Lower lobe of right lung (tissue), 2 donors: ENCODE results near the gene PTBP1. TPM values are rescaled to one million over a fixed set of nuclear protein-coding genes. Genes with fewer than 3 reads are reported as not detected.
A peak's percentile ranks its signal among the peaks of the same experiment; 100 is the strongest.

Source experiments
- ATAC-seq, 2 donors: fragments of 200-7000 bp; cut with Tn5 transposase; one replicate each; pipeline ENCODE4 v1.9.1; 2020 to 2022; ENCODE audit warnings: mild to moderate bottlenecking in 2 of 2, moderate library complexity in 2 of 2
- DNase-seq: peaks from one replicate; pipeline ENCODE4 v3.0.0-alpha.2; 2020
- H3K27ac ChIP-seq: fragments of 200-600 bp; one replicate; pipeline ENCODE4 v1.8.0; 2022
- H3K27me3 ChIP-seq: fragments of 200-600 bp; one replicate; pipeline ENCODE4 v1.8.0; 2022; ENCODE audit warnings: low read depth
- H3K36me3 ChIP-seq: fragments of 200-600 bp; one replicate; pipeline ENCODE4 v1.8.0; 2022; ENCODE audit warnings: mild to moderate bottlenecking
- H3K4me1 ChIP-seq: fragments of 200-600 bp; one replicate; pipeline ENCODE4 v1.8.0; 2022
- H3K4me3 ChIP-seq: fragments of 200-600 bp; one replicate; pipeline ENCODE4 v1.8.0; 2022; ENCODE audit warnings: mild to moderate bottlenecking
- H3K9me3 ChIP-seq: fragments of 200-600 bp; one replicate; pipeline ENCODE4 v1.8.0; 2022
- CTCF ChIP-seq: fragments of 200-600 bp; IDR thresholded peaks from one replicate; pipeline ENCODE4 v1.8.0; 2022; ENCODE audit warnings: antibody characterized with exemption, mild to moderate bottlenecking
- intact Hi-C: fragments of 100-400 bp; cut with DNase I; formaldehyde crosslinking; loops from one replicate; pipeline ENCODE4 v1.11.0; 2022
- total RNA-seq: library from RNA; stranded (reverse); fragmentation: NEBNext Ultra II Directional; extraction: Animal tissue kit (Norgen Biotek cat#: 25700); gene quantifications from one replicate; pipeline ENCODE4 v1.2.1, GENCODE V29; 2021
- donor health status: DM: no; HTN: yes; CAD: no; lungs with severe emphysema.

The PTBP1 gene
- total RNA-seq, 1 donor from 2014 or later: 254 TPM

- H3K27me3 ChIP-seq: no peaks in the 10 kb centered on the region
- TF ChIP-seq CTCF: no peak
- no peak for ATAC-seq
- no peaks in the 10 kb centered on the region for H3K9me3 ChIP-seq
- no peak overlapping the region for H3K4me3 ChIP-seq
- no peaks in the 10 kb centered on the region for H3K4me1 ChIP-seq
- peaks cover 71% of the 10 kb centered on the region for H3K36me3 ChIP-seq
- DNase-seq: no peak
- intact Hi-C loops: no loop called here
- H3K27ac ChIP-seq: no peak overlapping the region
Measured at GRCh38 chr19:810883-811489, 13.7 kb downstream of the PTBP1 start.

DNA sequence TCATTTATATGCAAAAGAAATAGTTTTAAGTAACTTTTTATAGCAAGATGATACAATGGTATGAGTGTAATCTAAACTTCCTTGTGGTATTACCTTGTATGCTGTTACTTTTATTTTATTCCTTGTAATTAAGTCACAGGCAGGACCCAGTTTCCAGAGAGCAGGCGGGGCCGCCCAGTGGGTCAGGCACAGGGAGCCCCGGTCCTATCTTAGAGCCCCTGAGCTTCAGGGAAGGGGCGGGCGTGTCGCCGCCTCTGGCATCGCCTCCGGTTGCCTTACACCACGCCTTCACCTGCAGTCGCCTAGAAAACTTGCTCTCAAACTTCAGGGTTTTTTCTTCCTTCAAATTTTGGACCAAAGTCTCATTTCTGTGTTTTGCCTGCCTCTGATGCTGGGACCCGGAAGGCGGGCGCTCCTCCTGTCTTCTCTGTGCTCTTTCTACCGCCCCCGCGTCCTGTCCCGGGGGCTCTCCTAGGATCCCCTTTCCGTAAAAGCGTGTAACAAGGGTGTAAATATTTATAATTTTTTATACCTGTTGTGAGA lies 14.3 kb downstream of the PTBP1 start:
- Histone ChIP-seq H3K27ac (no peak overlapping the region), H3K4me3 (no peak overlapping the region), H3K36me3 (peaks cover 65% of the 10 kb centered on the region), H3K27me3 (no peaks in the 10 kb centered on the region), H3K4me1 (no peaks in the 10 kb centered on the region), H3K9me3 (no peaks in the 10 kb centered on the region)
- no peak for TF ChIP-seq CTCF
- intact Hi-C loops: no loop called here
- ATAC-seq (no peak), DNase-seq (no peak)

DNA sequence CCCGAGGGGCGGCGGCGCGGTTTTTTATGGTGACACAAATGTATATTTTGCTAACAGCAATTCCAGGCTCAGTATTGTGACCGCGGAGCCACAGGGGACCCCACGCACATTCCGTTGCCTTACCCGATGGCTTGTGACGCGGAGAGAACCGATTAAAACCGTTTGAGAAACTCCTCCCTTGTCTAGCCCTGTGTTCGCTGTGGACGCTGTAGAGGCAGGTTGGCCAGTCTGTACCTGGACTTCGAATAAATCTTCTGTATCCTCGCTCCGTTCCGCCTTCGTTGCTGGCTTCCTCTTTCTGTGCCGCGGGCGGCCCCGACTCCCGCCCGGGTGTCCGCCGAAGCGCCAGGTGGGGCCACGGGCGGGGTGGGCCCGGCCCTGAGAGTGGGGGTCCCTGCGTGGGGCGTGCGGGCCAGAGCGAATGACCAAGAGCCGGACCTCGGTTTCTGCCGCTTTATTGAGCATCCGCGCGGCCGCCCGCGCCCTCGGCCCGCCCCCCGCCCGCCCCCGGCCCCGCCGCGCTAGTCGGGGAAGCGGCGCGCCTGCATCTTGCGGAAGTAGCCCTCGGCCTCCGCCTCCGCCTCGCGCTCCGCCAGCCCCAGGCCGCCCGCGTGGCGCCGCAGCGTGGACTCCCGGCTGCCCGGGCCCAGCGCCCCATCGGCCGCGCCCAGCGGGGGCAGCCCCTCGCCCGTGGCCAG lies 14.9 kb downstream of the PTBP1 start:
- no peak overlapping the region for H3K4me3 ChIP-seq
- H3K4me1 ChIP-seq: no peaks in the 10 kb centered on the region
- no peaks in the 10 kb centered on the region for H3K9me3 ChIP-seq
- no peaks in the 10 kb centered on the region for H3K27me3 ChIP-seq
- no peak for ATAC-seq
- no peak for TF ChIP-seq CTCF
- intact Hi-C loops: no loop called here
- DNase-seq: no peak
- peaks cover 58% of the 10 kb centered on the region for H3K36me3 ChIP-seq
- no peak overlapping the region for H3K27ac ChIP-seq

DNA sequence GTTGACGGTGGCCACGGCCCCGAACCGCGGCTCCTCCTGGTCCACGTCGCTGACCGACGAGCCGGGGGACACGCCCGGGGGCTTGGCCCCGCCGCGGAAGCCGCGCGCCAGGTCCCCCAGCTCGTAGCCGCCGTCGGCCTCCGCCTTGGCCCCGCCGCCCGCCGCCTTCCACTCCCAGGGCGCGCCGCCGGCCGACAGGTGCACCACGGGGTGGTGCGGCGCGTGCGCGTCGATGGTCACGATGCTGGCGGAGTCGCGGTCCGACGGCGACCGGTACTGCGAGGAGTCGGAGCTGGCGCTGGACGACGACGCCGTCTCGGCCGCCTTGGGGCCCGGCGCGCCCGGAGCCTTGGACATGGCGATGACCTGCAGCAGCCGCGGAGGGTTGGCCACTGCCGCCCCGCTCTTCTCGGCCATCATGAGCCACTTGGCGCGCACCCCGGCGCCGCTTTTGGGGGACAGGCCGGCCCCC lies 15.5 kb downstream of the PTBP1 start:
- no peak for TF ChIP-seq CTCF
- no peaks in the 10 kb centered on the region for H3K27me3 ChIP-seq
- no peak overlapping the region for H3K4me3 ChIP-seq
- no peak for DNase-seq
- intact Hi-C loops: no loop called here
- no peak overlapping the region for H3K27ac ChIP-seq
- no peaks in the 10 kb centered on the region for H3K9me3 ChIP-seq
- H3K36me3 ChIP-seq: peaks cover 53% of the 10 kb centered on the region
- ATAC-seq: no peak
- H3K4me1 ChIP-seq: no peaks in the 10 kb centered on the region

DNA sequence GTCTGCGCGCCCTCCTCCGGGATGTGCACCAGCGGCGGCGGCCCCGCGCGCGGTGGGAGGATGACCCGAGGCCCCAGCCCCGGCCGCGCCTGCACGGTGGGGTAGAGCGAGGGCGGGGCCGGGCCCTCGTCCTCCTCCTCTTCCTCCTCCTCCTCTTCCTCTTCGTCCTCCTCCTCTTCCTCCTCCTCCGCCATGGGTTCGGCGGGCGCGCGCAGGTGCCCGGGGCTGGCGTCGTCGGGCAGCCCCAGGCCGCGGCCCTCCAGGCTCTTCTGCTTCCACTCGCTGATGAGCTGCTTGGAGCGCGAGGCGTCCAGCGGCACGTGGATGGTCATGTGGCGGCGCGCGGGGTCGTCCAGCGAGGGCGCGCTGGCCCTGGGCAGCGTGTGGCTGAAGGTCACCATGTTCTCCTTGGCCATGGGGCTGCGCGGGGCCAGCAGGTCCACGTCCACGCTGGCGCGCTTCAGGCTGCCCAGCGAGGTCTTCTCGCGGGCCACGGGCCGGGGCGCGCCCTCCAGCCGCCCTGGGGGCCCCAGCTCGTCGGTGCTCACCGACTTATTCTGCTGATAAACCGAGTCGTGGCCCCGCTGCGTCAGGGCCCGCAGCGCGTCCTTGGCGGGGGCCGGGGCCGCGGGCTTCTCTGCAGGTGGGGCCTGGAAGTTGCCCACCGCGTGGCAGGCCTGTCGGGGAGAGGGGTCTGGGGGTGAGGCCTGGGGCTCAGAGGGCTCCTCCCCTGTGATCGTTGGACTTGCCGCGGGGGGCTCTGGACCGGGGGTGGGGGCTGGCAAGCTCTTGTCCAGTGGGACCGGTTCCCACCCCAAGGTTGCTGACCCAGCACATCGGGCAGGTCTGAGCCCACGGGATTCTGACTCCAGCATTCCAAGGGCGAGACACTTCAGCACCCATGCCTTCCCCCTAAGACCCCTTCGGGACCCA lies 16.2 kb downstream of the PTBP1 start:
- DNase-seq (no peak), ATAC-seq (peak in 1 of 2 donors; percentile 5)
- Histone ChIP-seq H3K27ac (no peak overlapping the region), H3K36me3 (peaks cover 46% of the 10 kb centered on the region), H3K9me3 (no peaks in the 10 kb centered on the region), H3K4me1 (no peaks in the 10 kb centered on the region), H3K4me3 (no peak overlapping the region), H3K27me3 (no peaks in the 10 kb centered on the region)
- no peak for TF ChIP-seq CTCF
- intact Hi-C loops: no loop called here
